ENCODE results near the gene LRIG3. TPM values are rescaled to one million over a fixed set of nuclear protein-coding genes. Genes with fewer than 3 reads are reported as not detected.

Gene LRIG3
- total and polyA plus RNA-seq, 2 donors (not counting 3 experiments of a cell fraction or from before 2014, with no cell fraction given): 55.5 to 55.7 TPM

GRCh38 chr12:58871556-58871955 is 48.7 kb downstream of the LRIG3 start:
- intact Hi-C loops (cut with micrococcal nuclease): loop anchor here (5.0 to 10.0 kb wide), 2 partner anchors 524 to 887 kb away; no protein-coding TSS in a partner anchor
- H3K4me3 ChIP-seq (replicated peaks in 1 of 3; ENCODE audit: insufficient read depth in 1 of 3, low read depth in 1 of 3, low read length in 3 of 3): no peak overlapping the region

GRCh38 chr12:58870595-58870994 is 49.7 kb downstream of the LRIG3 start:
- Histone ChIP-seq H4K20me1 (replicated peaks; ENCODE audit: control insufficient read depth, extremely low read depth, insufficient read depth, low read length) (no peaks in the 10 kb centered on the region), H3K4me3 (replicated peaks in 1 of 3; ENCODE audit: insufficient read depth in 1 of 3, low read depth in 1 of 3, low read length in 3 of 3) (no peak overlapping the region), H3K27me3 (ENCODE audit: control insufficient read depth in 2 of 2, insufficient read depth in 2 of 2, low read length in 2 of 2) (no peaks in the 10 kb centered on the region), H3K4me1 (ENCODE audit: control insufficient read depth, extremely low read depth, insufficient read depth, low read length) (no peaks in the 10 kb centered on the region), H3K36me3 (ENCODE audit: control insufficient read depth in 2 of 2, extremely low read depth in 1 of 2, insufficient read depth in 2 of 2, low read length in 2 of 2) (peaks cover 38 to 40% of the 10 kb centered on the region in 2 experiments), H3K4me2 (ENCODE audit: insufficient read depth, low read length) (no peak overlapping the region), H3K9me1 (replicated peaks; ENCODE audit: control insufficient read depth, extremely low read depth, insufficient read depth, low read length) (no peaks in the 10 kb centered on the region), H3K27ac (ENCODE audit: insufficient read depth, low read depth, low read length) (no peak overlapping the region), H3K9me3 (replicated peaks; ENCODE audit: control insufficient read depth, insufficient read depth, low read length) (no peaks in the 10 kb centered on the region), H2AFZ (ENCODE audit: low read depth, low read length) (no peak overlapping the region), H3K9ac (replicated peaks; ENCODE audit: extremely low read depth, insufficient read depth, low read length) (no peak overlapping the region), H3K79me2 (ENCODE audit: control insufficient read depth, insufficient read depth, low read length) (no peaks in the 10 kb centered on the region)
- ChIA-PET CTCF (interaction anchor here (1.2 to 1.8 kb wide), 2 partner anchors 242 to 330 kb away, joined by 3 to 11 read pairs; no protein-coding TSS in a partner anchor), POLR2A (no interaction called here)
- dilution Hi-C loops (cut with MboI; ENCODE audit: extremely low pct_ligation_motif_present, low sequenced_read_pairs): no loop called here
- BruUV-seq (replicated peaks): no TSS peak
- DNase-seq (ENCODE audit: low read depth, low spot score) (no peak), FAIRE-seq (no peak)
- intact Hi-C loops (cut with micrococcal nuclease): loop anchor here (5.0 to 10.0 kb wide), 2 partner anchors 523 to 886 kb away; no protein-coding TSS in a partner anchor
- TF ChIP-seq CTCF (IDR thresholded peaks at IDR 0.05; ENCODE audit: extremely low read depth in 1 of 2, insufficient read depth in 1 of 2, low read depth in 1 of 2, low read length in 2 of 2) (no peak), MYC (IDR thresholded peaks at IDR 0.05; ENCODE audit: low read depth, low read length) (no peak), POLR2A (IDR thresholded peaks at IDR 0.05; ENCODE audit: low read depth, low read length) (no peak), EZH2 (IDR thresholded peaks at IDR 0.05; ENCODE audit: borderline replicate concordance, low read depth, low read length, severe bottlenecking) (no peak), GATA2 (IDR thresholded peaks at IDR 0.05; ENCODE audit: insufficient read depth, insufficient read length, low read depth, low read length) (no peak), JUN (IDR thresholded peaks at IDR 0.05; ENCODE audit: borderline replicate concordance, insufficient read depth, insufficient read length, low read depth) (no peak), FOS (IDR thresholded peaks at IDR 0.05; ENCODE audit: borderline replicate concordance, insufficient read depth, low read length) (no peak), MAX (IDR thresholded peaks at IDR 0.05; ENCODE audit: insufficient read depth, insufficient read length) (no peak), POLR2AphosphoS5 (IDR thresholded peaks at IDR 0.05; ENCODE audit: insufficient read depth, low read depth, low read length) (no peak)

More at GRCh38 chr12:58871556-58871955, 48.7 kb downstream of the LRIG3 start:
- dilution Hi-C loops (cut with MboI; ENCODE audit: extremely low pct_ligation_motif_present, low sequenced_read_pairs): no loop called here
- no peak for FAIRE-seq
- no peak for DNase-seq (ENCODE audit: low read depth, low spot score)
- Histone ChIP-seq H3K4me2 (ENCODE audit: insufficient read depth, low read length) (no peak overlapping the region), H3K9me3 (replicated peaks; ENCODE audit: control insufficient read depth, insufficient read depth, low read length) (no peaks in the 10 kb centered on the region), H3K4me1 (ENCODE audit: control insufficient read depth, extremely low read depth, insufficient read depth, low read length) (no peaks in the 10 kb centered on the region), H3K36me3 (ENCODE audit: control insufficient read depth in 2 of 2, extremely low read depth in 1 of 2, insufficient read depth in 2 of 2, low read length in 2 of 2) (peaks cover 38 to 44% of the 10 kb centered on the region in 2 experiments), H3K27me3 (ENCODE audit: control insufficient read depth in 2 of 2, insufficient read depth in 2 of 2, low read length in 2 of 2) (no peaks in the 10 kb centered on the region), H3K27ac (ENCODE audit: insufficient read depth, low read depth, low read length) (no peak overlapping the region), H4K20me1 (replicated peaks; ENCODE audit: control insufficient read depth, extremely low read depth, insufficient read depth, low read length) (no peaks in the 10 kb centered on the region), H3K9ac (replicated peaks; ENCODE audit: extremely low read depth, insufficient read depth, low read length) (no peak overlapping the region), H2AFZ (ENCODE audit: low read depth, low read length) (no peak overlapping the region), H3K9me1 (replicated peaks; ENCODE audit: control insufficient read depth, extremely low read depth, insufficient read depth, low read length) (no peaks in the 10 kb centered on the region), H3K79me2 (ENCODE audit: control insufficient read depth, insufficient read depth, low read length) (no peaks in the 10 kb centered on the region)
- ChIA-PET CTCF (interaction anchor here (1.2 to 1.8 kb wide), 2 partner anchors 241 to 331 kb away, joined by 3 to 11 read pairs; no protein-coding TSS in a partner anchor), POLR2A (no interaction called here)
- no TSS peak for BruUV-seq (replicated peaks)
- TF ChIP-seq EZH2 (IDR thresholded peaks at IDR 0.05; ENCODE audit: borderline replicate concordance, low read depth, low read length, severe bottlenecking) (no peak), MAX (IDR thresholded peaks at IDR 0.05; ENCODE audit: insufficient read depth, insufficient read length) (no peak), GATA2 (IDR thresholded peaks at IDR 0.05; ENCODE audit: insufficient read depth, insufficient read length, low read depth, low read length) (no peak), FOS (IDR thresholded peaks at IDR 0.05; ENCODE audit: borderline replicate concordance, insufficient read depth, low read length) (no peak), POLR2A (IDR thresholded peaks at IDR 0.05; ENCODE audit: low read depth, low read length) (no peak), MYC (IDR thresholded peaks at IDR 0.05; ENCODE audit: low read depth, low read length) (no peak)

Measured in endothelial cell of umbilical vein (primary cell).